GM18858 (cell line): Measurements from ENCODE around the gene ZFYVE26.
A peak's percentile ranks its signal among the peaks of the same experiment; 100 is the strongest.
"Not testable (repeated sequence)": the region's sequence is repeated elsewhere in the genome, so short reads cannot be mapped to it uniquely, and the experiment has no call there.

Experiments used
- ATAC-seq: cut with Tn5 transposase; IDR thresholded peaks from one replicate; pipeline ENCODE4 v1.9.1; 2021; ENCODE audit not compliant: unreplicated experiment

The ZFYVE26 gene

GRCh38 chr14:67816326-67817002 lies at the start of gene ZFYVE26:
TSS of gene ZFYVE26 (minus strand) at chr14:67816590. CDS start at chr14:67815963, 627 bp downstream.
- ATAC-seq = peak; percentile 58

DNA sequence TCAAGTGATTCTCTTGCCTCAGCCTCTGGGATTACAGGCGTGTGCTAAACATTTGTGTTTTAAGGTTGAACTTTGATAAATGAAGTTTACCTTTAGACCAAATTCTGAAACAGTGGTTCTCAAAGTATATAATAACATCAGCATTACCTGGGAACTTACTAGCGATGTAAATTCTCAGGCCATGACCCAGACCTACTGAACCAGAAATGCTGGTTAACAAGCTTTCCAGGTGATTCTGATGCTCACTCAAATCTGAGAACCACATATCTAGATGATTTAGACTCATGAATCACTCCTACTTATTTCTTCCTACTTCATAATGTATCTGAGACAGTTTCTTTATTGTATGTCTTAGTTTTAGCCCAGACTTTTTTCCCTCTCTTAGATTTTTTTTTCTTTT lies 46.8 kb upstream of the ZFYVE26 start:
- ATAC-seq = no peak

DNA sequence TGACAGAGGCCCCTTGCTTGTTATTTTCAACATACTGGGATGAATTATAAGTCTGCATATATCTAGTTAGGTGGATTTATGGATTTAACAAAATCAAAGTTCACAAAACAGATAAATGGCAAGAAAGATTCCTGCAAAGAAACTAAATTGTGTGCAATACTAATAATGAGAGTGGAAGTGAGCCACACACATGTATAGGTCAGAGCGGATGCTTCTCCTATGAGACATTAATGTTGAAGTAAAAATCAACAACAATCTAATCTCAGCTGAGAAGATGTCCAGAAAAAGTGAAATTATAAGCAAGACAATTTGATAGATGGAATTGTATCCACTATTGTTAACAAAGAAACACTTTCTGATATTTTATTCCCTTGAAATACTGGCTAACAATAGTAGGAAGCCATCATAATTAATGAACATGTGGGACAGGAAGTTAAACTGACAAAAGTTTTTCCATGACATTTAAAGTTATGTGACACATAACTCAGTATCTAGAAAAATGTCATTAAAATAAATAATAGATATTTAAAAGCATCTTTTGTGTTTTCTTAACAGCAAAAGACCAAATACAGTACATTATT lies 42.9 kb upstream of the ZFYVE26 start:
- ATAC-seq = no peak

DNA sequence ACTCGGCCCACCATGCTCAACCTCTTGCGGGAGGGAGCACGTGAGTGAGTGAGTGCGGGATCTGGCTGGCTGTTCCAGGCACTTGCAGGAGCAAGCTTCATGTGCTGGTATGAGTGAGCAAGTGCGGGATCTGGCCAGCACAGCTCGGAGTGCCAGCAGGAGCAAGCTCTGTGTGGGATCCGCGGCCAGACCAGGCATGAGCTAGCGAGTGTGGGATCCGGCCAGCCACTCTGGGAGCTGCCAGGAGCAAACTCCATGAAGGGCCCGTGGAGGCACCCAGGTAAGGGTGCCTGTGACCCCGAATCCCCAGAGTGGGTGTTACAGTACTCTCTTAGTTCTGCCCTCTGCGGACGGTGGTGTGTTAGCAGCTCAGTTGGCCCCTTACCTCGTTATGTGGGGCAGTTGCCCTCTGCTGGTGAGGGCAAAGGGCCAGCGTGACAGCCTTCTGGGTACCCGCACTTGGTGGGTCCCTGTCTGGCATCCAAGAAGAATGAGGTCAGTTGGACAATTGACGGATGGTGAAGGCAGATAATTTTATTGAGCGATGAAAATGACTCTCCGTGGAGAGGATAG lies 41.5 kb upstream of the ZFYVE26 start:
- no peak for ATAC-seq

DNA sequence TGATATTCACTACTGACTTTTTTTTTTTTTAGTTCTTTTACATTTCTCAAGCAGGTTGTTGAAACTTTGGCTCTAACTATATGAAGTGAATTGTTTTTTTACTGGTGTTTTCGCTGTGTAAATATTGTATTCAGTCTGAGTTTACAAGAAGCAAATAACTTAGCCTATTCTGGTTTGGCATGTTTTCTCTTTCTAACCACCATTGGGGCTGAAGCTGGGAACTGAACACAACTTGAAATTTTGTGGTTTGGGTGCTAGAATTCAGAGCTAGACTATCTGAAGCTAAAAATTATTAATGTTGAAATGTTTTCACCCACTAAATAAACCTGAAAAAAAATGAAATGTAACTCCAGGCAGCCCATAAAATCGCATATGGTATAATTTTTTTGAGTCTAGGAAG lies 40.4 kb upstream of the ZFYVE26 start:
- ATAC-seq = no peak

GRCh38 chr14:67853715-67854114 lies 37.3 kb upstream of the ZFYVE26 start:
- ATAC-seq = no peak

DNA sequence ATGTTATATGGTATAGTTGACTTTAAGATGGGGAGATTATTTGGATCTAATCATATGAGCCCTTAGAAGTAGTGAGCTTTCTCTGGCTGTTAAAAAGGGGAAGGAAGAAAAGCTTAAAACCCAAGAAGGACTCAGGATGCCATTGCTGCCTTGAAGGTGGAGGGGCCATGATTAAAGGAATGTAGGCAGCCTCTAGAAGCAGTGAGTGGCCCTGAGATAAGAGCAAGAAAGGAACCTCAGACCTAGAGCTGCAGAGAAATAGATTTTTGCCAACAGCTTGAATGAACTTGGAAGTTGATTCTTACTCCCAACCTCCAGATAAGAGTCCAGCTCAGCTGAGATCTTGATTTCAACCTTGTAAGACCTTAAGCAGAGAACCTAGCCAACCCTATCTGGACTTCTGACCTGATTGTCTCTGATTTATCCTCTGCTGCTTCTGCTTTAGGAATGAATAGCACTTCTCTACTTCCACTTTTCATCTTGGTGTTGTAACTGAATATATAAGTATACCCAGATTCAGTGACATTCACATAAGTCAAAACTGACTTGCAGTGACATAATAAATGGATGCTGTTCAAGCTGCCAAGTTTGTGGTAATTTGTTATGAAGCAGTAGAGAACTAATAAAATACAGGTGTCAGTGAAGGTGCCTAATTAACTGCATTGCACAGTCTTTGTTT lies 36.7 kb upstream of the ZFYVE26 start:
- ATAC-seq = no peak

- ATAC-seq = no peak
These were observed 35.5 kb upstream of the ZFYVE26 start for GRCh38 chr14:67851785-67852410.

DNA sequence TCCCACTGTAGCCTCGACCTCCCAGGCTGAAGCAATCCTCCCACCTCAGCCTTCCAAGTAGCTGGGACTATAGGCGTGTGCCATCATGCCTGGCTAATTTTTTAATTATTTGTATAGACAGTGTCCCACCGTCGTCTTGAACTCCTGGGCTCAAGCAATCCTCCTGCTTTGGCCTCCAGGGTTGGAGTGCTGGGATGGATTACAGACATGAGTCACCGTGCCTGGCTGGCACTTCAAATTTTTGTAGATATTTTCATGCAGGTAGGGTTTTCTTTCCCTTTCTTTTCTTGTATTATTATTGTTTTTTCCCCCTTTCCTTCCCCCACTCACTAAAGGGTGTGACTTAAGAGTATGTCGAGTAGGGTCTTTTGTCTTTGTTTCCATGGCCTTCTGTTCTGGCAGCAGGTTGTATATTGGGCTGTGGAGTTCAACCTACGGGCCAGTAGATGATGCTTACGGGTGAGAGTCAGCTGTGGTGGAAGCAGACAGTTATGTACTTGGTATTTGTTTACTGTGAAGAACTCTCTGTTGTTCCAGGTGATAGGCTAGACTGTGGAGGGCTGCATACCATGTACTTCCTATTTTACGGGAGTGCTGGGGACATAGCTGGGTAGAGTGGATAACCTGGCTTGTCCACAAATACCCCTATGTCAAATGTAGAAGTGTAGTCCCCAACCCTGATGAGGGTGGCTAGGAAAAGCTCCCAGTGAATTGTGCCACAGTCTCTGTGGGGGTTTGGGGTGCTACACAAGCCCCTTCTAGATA lies 33.9 kb upstream of the ZFYVE26 start:
- no peak for ATAC-seq

DNA sequence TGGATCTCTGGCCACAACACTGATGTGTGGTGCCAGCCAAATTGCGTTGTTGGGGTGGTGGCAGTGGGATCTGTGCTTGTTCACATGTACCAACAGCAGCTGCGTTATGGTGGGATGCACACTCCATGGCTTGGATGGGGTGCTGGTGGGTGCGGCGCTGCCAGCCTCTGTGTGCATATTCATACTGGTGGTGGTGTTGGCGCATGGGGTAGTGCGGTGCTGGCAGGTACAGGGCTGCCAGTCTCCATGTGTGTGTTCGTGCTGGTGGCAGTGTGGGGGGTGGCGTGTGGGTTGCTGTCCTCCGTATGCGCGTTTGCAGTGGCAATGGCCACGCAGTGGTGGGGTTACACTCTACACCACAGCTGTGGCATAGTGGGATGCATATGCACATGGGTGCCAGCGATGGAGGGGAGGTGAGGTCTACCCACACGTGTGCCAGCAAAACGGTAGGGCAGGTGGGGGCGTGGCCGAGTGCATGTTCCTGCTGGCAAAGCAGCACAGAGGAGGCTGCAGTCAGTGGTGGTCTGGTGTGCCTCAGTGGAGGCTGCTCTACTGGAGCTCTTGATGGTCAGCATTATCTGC lies 29.7 kb upstream of the ZFYVE26 start:
- ATAC-seq = no peak

DNA sequence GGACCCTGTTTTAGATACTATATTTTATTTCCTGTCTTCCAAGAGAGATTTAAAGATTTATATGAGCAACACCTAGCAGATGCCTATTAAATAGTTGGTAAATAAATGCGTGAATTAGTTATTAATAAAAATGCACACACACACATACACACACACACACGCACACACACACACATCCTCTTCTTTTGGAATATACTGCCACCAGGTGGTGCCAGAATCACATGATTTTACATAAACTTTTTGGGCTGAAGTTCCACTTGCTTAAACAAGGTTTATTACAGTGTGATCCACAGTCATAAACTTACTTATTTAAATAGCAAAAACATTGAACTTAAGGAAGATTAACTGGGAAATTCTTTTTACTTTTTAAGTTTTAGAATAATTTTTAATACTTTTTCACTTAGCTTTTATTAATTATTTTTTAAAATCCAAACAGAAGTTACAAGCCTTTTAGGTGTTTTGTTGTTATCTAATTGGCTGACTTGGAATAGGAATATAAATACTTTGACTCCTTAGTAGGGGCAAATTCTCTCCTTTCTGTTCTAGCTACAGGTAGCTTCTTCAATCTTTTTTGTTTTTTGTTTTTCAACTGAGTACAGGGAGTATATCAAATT lies 20.7 kb upstream of the ZFYVE26 start:
- ATAC-seq = no peak

GRCh38 chr14:67835596-67835995 lies 19.2 kb upstream of the ZFYVE26 start:
- ATAC-seq = no peak

DNA sequence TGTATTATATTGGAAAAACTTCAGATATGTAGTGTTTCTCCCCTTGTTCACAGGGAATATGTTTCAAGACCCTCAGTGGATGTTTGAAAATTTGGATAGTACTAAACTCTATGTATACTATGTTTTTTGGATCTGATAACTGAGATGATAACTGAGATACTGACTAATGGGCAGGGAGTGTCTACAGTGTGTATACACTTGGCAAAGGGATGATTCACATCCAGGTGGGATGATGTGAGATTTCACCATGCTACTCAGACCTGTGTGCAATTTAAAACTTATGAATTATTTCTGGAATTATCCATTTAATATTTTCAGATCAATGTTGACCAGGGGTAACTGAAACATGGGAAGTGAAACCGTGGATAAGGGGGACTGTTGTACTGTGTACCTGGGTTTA lies 17.0 kb upstream of the ZFYVE26 start:
- no peak for ATAC-seq

DNA sequence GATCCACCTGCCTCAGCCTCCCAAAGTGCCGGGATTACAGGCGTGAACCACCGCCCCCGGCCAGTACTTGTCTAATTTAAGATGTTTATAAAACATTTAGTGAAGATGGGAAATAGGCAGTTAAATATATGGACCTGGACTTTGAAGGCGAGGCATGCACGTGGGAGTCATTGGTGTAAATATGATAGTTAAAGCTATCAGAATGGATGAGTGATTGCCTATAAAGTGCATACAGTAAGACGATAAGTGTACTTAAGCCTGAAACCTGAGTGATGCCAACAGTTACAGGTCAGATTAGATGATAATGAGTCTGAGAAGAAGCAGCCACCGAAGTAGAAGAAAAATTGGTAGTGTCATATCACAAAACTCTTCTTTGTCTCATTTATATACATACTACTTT lies 14.7 kb upstream of the ZFYVE26 start:
- ATAC-seq = no peak

DNA sequence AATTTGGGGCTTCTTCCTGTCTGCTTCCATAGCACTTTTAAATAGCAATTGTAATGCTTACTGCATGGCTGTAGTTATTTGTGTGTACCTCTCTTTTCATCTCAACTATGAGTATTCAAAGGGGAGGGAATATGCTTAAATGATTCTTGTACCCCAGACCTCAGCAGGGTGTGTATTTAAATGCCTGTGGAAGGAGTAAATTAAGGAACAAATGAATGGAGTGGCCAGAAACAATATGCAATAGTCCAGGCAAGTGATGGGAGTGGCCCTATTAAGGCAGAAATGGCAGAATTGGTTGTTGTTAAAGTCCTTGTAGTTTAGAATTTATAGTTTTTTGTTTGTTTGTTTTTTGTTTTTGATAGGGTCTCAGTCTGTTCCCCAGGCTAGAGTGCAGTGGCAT lies 4.7 kb upstream of the ZFYVE26 start:
- ATAC-seq = no peak

GRCh38 chr14:67820428-67820971 lies 4.1 kb upstream of the ZFYVE26 start:
- ATAC-seq = no peak

DNA sequence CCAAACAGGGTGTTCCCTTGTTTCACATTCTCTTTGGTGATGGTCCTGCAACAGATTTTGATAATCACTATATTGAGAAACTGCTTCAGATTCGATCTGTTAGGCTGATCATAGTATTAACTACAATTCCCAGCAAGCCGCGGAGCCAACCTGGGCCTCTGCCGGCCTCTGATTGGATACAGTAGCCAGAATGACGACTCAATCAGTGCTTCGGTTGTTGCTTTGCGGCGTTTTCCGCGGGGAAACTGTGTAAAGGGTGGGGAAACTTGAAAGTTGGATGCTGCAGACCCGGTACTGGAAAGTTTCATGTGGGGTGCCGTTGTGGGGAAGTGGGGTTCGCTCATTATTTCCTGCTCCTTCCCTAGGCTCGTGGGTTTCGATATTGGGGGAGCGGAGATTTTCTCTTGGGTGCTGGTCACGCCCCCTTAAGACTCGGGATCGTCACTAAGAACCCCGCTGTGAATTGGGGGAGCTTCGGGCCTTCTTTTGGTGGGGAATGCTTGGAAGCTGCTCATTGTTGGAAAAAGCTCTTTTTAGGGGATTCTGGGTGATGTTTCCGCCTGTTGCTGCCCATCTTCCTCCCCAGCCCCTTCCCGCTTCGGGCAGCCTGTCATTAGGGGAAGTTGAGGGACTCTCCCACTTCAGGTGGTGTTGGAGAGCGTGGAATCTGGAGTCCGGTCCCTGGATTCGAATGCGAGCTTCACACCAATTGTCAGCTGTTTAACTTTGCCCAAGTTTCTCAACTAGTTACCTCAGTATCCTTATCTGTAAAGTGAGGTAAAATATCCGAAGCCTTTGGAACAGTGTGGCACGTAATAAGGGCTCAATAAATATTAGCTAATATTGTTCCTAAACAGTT lies 3.4 kb upstream of the ZFYVE26 start, which contains the start of gene RAD51B:
RAD51B (plus strand) TSS at position 217 of the 859 bp plus-strand sequence.
- ATAC-seq = peak; percentile 61

DNA sequence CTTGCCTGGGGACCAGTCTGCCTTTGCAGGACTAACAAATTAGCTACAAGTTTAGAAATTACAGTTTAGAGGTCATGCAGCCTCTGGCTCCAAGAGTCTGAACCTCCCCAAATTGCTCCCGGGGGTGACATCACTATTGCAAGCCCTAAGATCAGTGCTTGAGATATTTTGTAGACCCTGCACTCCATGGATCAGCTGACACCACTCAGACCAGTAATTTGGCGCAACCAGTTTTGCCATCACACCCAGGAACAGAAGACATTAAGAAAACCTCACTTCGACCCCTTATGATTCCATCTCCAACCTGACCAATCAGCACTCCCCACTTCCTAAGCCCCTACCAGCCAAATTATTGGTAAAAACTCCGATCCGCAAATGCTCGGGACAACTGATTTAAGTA lies 2.1 kb upstream of the ZFYVE26 start:
- not testable (repeated sequence) for ATAC-seq
